Heart left ventricle (tissue), 13 donors: ENCODE results near the gene RUNX1.

Experiments
- POLR2A ChIP-seq, 2 donors: fragments of 450-650 bp; IDR thresholded peaks; one replicate each; pipeline ENCODE4 v1.6.1; 2017; ENCODE audit warnings: antibody characterized with exemption in 2 of 2, mild to moderate bottlenecking in 2 of 2, moderate library complexity in 2 of 2
- TF ChIP-seq, protein P1 (sequence below), 12 donors: fragments of 200-600 bp; sonication (generic) in 4 of 12; IDR thresholded peaks; one replicate each; pipeline versions ENCODE4 v1.5.0 to v1.8.0; 2018 to 2022; ENCODE audit warnings: antibody characterized with exemption in 12 of 12, mild to moderate bottlenecking in 5 of 12
- donor health status: ischemic (EF 13 %, LVEDD 7.1; RV severe dilation, severe dysfunction).
- donor health status: DM: no; HTN: yes; CAD: no.
- donor health status: DM: no; HTN: no; CAD: no.
- donor health status: ischemic (EF 25% LVEDD 6.9; RV normal size, moderate dysfunction).
- donor health status: ischemic (EF 25% LVEDD 5.7; RV mildly dilated, moderate dysfunction).
- donor health status: ischemic (EF 35%, LVEDD 5.7; RV mildly dilated, moderate dysfunction).
- donor health status: nonischemic (EF 11% LVEDD 7.7; RV severe dilation, severe dysfunction).
- donor health status: DM: yes; HTN: yes; CAD: no.
- donor health status: PGD.
- donor health status: ischemic (EF 29% LVEDD 5.4; RV normal size, mild dysfunction).
- donor health status: nonischemic (EF 23%, LVEDD 6.1; RV moderate dilation, normal function).

DNA sequence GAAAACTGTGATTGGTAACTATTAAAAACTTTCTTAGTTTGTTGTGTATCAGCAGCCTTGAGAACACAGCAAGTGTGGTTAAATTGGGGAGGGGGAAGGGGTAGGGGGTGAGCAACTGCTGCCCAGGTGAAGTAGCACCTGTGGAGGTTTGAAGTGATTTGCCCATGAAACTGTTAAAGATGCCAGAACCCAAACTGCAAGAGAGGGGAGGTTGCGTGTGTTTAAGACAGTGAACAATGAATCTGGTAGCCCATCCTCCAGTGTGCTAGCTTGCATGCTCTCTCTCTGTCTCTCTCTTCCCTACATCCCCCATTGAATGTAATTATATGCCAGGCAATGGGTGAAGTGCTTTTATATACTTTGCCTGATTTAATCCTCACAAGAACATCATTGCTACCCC, 154.7 kb downstream of the RUNX1 start:
- TF ChIP-seq, protein P1, sequence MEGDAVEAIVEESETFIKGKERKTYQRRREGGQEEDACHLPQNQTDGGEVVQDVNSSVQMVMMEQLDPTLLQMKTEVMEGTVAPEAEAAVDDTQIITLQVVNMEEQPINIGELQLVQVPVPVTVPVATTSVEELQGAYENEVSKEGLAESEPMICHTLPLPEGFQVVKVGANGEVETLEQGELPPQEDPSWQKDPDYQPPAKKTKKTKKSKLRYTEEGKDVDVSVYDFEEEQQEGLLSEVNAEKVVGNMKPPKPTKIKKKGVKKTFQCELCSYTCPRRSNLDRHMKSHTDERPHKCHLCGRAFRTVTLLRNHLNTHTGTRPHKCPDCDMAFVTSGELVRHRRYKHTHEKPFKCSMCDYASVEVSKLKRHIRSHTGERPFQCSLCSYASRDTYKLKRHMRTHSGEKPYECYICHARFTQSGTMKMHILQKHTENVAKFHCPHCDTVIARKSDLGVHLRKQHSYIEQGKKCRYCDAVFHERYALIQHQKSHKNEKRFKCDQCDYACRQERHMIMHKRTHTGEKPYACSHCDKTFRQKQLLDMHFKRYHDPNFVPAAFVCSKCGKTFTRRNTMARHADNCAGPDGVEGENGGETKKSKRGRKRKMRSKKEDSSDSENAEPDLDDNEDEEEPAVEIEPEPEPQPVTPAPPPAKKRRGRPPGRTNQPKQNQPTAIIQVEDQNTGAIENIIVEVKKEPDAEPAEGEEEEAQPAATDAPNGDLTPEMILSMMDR (IDR thresholded peaks at IDR 0.05) = no peak
- no peak for TF ChIP-seq POLR2A (IDR thresholded peaks at IDR 0.05)
